GM21423 (cell line): ENCODE data around the gene STAT5B.

Source experiments
- ATAC-seq: cut with Tn5 transposase; IDR thresholded peaks from one replicate; pipeline ENCODE4 v1.9.1; 2021; ENCODE audit warnings: mild to moderate bottlenecking, moderate library complexity; ENCODE audit not compliant: unreplicated experiment

STAT5B gene

DNA sequence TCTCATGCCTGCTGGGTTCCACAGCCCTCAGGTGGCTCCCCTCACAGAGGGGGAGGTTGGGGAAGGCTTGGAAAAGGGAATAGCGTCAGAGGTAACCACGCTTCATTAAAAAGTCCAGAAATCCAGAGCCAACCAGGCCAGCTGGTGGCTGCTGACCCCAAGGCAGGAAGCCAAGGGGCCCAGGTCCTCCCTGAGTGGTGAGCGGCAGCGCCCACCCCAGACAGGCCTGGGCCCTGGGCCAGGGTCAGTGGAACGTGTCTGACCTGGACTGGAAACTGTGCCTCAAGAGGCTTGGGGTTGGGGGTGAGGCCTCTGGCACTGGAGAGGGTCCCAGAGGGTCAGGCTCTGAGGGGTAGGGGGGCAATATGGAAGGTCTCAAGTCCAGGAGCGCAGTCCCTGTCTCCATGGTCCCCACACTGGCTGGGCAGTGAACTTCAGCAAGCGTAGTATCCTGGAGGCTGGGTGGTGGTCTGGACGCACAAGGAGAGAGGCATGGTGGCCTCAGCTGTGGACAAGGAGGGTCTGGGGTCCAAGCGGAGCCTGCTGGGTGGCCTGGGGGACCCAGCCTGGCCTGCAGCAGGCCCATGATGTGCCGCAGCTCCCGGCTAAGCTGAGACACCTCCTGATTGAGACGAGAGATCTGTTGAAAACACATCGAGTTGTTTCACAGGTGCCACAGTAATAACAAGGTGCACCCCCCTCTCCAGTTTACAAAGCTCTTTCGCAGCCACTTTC lies 116.2 kb downstream of the STAT5B start:
- no peak for ATAC-seq

DNA sequence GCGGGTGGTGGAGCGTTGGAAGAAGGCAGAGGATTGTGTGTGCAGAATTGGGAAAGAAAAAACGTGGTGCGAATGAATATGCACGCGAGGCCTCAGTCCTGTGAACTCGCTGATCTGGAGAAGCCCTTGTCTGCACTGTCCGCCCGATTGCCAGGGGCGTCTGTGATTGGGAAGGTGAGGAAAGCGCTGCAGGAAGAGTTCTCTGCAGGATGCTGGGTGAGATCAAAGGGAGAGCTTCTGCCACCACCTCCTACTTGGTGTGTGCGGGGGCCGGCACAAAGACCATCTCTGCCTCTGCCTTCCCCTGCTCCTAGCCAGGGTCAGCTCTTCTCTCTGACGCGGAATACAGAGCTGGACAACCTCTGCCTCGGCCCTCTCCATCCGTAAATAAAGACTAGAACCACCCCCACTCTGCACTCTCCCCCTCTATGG lies 120.6 kb downstream of the STAT5B start:
- ATAC-seq = no peak

DNA sequence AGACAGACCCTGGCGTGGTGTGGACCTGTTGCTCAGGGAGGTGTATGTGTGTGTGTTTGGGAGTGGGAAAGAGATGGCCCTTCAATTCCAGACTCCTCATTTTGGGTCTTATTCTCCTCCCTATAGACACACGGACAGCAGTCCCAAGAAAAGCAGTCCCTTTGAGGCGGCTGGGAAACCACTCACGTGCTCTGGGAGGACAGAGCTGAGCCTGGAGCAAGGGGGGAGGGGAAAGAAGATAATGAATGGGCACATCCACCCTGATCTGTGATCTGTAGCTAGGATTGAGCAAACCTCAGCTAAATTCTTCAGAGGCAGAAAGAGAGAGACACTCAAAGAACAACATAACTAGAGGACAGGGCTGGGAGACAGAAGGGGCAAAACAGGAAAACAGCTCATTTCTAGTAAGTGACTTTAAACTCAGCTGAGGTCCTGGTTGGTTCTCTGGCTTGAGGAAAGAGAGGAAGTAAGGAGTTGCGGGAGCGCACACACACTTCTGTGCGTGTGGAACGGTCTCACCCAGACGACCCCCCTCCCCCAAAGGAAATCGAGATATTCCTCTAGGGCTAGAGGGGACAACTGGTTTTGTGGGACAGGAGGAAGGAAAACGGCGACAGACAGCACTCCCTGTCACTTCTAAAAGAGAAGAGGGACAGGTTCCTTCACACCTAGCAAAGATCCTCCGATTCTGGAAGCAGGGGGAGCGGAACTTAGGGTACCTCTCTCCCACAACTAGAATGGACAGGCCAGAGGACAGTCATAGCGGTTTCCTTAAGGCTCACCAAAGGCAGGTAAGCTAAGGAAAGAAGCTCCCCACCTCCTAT lies 122.1 kb downstream of the STAT5B start:
- ATAC-seq = no peak
